Hepatocyte (in vitro differentiated cells): ENCODE results near the gene POU2F1. TPM values are rescaled to one million over a fixed set of nuclear protein-coding genes. Genes with fewer than 3 reads are reported as not detected.

Source experiments
- DNase-seq: peaks from one replicate; pipeline ENCODE4 v3.0.0-alpha.2; 2016; ENCODE audit warnings: low spot score
- H2AFZ ChIP-seq: fragments of 200-600 bp; sonication (generic); 2 replicates; pipeline ENCODE4 v1.6.0; 2016; ENCODE audit warnings: antibody characterized with exemption, mild to moderate bottlenecking
- H3K27ac ChIP-seq: fragments of 200-600 bp; sonication (generic); 2 replicates; pipeline ENCODE4 v1.5.1; 2016; ENCODE audit warnings: mild to moderate bottlenecking
- H3K27me3 ChIP-seq: fragments of 200-600 bp; sonication (generic); 2 replicates; pipeline ENCODE4 v1.6.1; 2016
- H3K36me3 ChIP-seq: fragments of 200-600 bp; sonication (generic); replicated peaks from 2 replicates; pipeline ENCODE4 v1.5.1; 2016; ENCODE audit warnings: low read depth; ENCODE audit not compliant: insufficient read depth
- H3K4me1 ChIP-seq: fragments of 200-600 bp; sonication (generic); 2 replicates; pipeline ENCODE4 v1.5.1; 2016; ENCODE audit warnings: mild to moderate bottlenecking, moderate library complexity; ENCODE audit not compliant: insufficient read depth
- H3K4me2 ChIP-seq: fragments of 200-600 bp; sonication (generic); 2 replicates; pipeline ENCODE4 v1.6.0; 2016
- H3K4me3 ChIP-seq: fragments of 200-600 bp; sonication (generic); 2 replicates; pipeline ENCODE4 v1.5.1; 2016; ENCODE audit warnings: mild to moderate bottlenecking
- H3K79me2 ChIP-seq: fragments of 200-600 bp; sonication (generic); 2 replicates; pipeline ENCODE4 v1.6.0; 2017; ENCODE audit warnings: mild to moderate bottlenecking
- H3K9me2 ChIP-seq: fragments of 200-600 bp; sonication (generic); replicated peaks from 2 replicates; pipeline ENCODE4 v1.6.0; 2017; ENCODE audit warnings: mild to moderate bottlenecking; ENCODE audit not compliant: insufficient read depth
- H3K9me3 ChIP-seq: fragments of 200-600 bp; sonication (generic); 2 replicates; pipeline ENCODE4 v1.5.1; 2016; ENCODE audit warnings: low read depth, mild to moderate bottlenecking
- H4K20me1 ChIP-seq: fragments of 200-600 bp; sonication (generic); 2 replicates; pipeline ENCODE4 v1.6.0; 2016; ENCODE audit warnings: mild to moderate bottlenecking; ENCODE audit not compliant: insufficient read depth, poor library complexity, severe bottlenecking
- EZH2 ChIP-seq: fragments of 200-600 bp; sonication (generic); IDR thresholded peaks from 2 replicates; pipeline ENCODE4 v1.6.1; 2016; ENCODE audit warnings: antibody characterized with exemption, mild to moderate bottlenecking, borderline replicate concordance
- EZH2phosphoT487 ChIP-seq: fragments of 200-600 bp; sonication (generic); IDR thresholded peaks from one replicate; pipeline ENCODE4 v1.6.1; 2018; ENCODE audit warnings: antibody characterized with exemption, mild to moderate bottlenecking, low read depth, moderate library complexity; ENCODE audit not compliant: unreplicated experiment, severe bottlenecking
- WGBS: methylation state at CpG from one replicate; pipeline ENCODE4 v1.1.6; 2016; ENCODE audit warnings: low lambda C conversion rate; ENCODE audit errors: missing lambda C conversion rate; 5-methylcytosine and 5-hydroxymethylcytosine counted together
- polyA plus RNA-seq: library from polyadenylated mRNA; unstranded; fragments of >200 nt; fragmentation: Nextera tagmentation; extraction: Ambion mirVana; gene quantifications from 2 replicates; pipeline ENCODE4 v1.2.1, GENCODE V29; 2016
- total RNA-seq: library from RNA; depleted of rRNA; stranded (reverse); fragments of >200 nt; gene quantifications from 2 replicates; pipeline ENCODE4 v1.2.3, GENCODE V29; 2014
- TF ChIP-seq, protein P1 (sequence below): fragments of 200-600 bp; sonication (generic); IDR thresholded peaks from 2 replicates; pipeline ENCODE4 v1.5.1; 2016; ENCODE audit warnings: antibody characterized with exemption, mild to moderate bottlenecking; ENCODE audit not compliant: poor library complexity

Gene POU2F1
- total and polyA plus RNA-seq, 2 experiments from 2014 or later, result 11.9 to 14.5 TPM

DNA sequence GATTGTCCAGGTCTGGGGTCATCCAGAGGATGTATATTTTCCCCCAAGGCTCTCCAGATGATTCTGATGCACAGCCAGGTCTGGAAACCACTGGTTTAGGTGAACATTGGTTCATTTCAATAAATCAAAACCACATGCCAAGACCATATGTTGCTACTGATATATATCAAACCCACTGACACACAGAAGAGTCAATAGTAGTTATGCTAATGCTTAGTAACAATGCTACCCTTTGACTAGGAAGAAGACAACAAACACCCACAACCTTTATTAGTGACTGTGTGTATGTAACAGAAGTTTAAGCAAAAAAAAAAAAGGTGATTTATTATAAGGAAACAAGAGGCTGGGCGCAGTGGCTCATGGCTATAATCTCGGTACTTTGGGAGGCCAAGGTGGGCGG lies 35.6 kb upstream of the POU2F1 start:
- 94% methylated on average over 3 of the region's 3 CpGs for WGBS
- no peak for TF ChIP-seq EZH2phosphoT487
- TF ChIP-seq, protein P1, sequence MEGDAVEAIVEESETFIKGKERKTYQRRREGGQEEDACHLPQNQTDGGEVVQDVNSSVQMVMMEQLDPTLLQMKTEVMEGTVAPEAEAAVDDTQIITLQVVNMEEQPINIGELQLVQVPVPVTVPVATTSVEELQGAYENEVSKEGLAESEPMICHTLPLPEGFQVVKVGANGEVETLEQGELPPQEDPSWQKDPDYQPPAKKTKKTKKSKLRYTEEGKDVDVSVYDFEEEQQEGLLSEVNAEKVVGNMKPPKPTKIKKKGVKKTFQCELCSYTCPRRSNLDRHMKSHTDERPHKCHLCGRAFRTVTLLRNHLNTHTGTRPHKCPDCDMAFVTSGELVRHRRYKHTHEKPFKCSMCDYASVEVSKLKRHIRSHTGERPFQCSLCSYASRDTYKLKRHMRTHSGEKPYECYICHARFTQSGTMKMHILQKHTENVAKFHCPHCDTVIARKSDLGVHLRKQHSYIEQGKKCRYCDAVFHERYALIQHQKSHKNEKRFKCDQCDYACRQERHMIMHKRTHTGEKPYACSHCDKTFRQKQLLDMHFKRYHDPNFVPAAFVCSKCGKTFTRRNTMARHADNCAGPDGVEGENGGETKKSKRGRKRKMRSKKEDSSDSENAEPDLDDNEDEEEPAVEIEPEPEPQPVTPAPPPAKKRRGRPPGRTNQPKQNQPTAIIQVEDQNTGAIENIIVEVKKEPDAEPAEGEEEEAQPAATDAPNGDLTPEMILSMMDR, result no peak
- no peak for TF ChIP-seq EZH2
- no peak for DNase-seq
- H4K20me1 ChIP-seq, result no peaks in the 10 kb centered on the region
- H3K27me3 ChIP-seq, result no peaks in the 10 kb centered on the region
- no peak overlapping the region for H3K27ac ChIP-seq
- no peaks in the 10 kb centered on the region for H3K36me3 ChIP-seq
- H3K9me3 ChIP-seq, result no peaks in the 10 kb centered on the region
- H3K4me1 ChIP-seq, result no peaks in the 10 kb centered on the region
- H3K9me2 ChIP-seq, result no peaks in the 10 kb centered on the region
- no peak overlapping the region for H3K4me3 ChIP-seq
- H3K79me2 ChIP-seq, result no peaks in the 10 kb centered on the region
- no peak overlapping the region for H2AFZ ChIP-seq
- no peak overlapping the region for H3K4me2 ChIP-seq

- 88% methylated on average over 6 of the region's 6 CpGs for WGBS
Measured at GRCh38 chr1:167185974-167186657, 34.6 kb upstream of the POU2F1 start.

DNA sequence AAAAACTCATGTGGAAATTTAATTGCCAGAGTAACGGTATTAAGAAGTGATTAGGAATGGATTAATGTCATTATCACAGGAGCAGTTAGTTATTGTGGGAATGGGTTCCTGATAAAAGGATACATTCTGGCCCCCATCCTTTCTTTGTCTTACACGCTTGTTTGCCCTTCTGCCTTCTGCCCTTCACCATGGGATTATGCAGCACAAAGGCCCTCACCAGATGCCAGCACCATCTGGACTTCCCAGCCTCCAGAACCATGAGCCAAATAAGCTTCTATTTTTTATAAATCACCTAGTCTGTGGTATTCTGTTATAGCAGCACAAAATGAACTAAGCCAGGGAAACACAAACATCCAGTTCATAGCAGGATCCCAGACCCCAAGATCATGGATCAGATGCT lies 33.9 kb upstream of the POU2F1 start:
- 86% methylated on average over 2 of the region's 2 CpGs for WGBS

More at GRCh38 chr1:167185974-167186657, 34.6 kb upstream of the POU2F1 start:
- Histone ChIP-seq H3K4me2 (no peak overlapping the region), H3K4me1 (no peaks in the 10 kb centered on the region), H2AFZ (no peak overlapping the region), H3K9me2 (no peaks in the 10 kb centered on the region), H4K20me1 (no peaks in the 10 kb centered on the region), H3K36me3 (no peaks in the 10 kb centered on the region), H3K4me3 (no peak overlapping the region), H3K79me2 (no peaks in the 10 kb centered on the region), H3K27ac (no peak overlapping the region), H3K9me3 (no peaks in the 10 kb centered on the region), H3K27me3 (no peaks in the 10 kb centered on the region)
- TF ChIP-seq, protein P1, result no peak
- TF ChIP-seq EZH2phosphoT487 (no peak), EZH2 (no peak)
- no peak for DNase-seq

More for the DNA sequence above, 33.9 kb upstream of the POU2F1 start:
- H3K79me2 ChIP-seq, result no peaks in the 10 kb centered on the region
- no peak overlapping the region for H2AFZ ChIP-seq
- H3K27me3 ChIP-seq, result no peaks in the 10 kb centered on the region
- no peak for DNase-seq
- H3K27ac ChIP-seq, result no peak overlapping the region
- TF ChIP-seq EZH2 (no peak), EZH2phosphoT487 (no peak)
- TF ChIP-seq, protein P1, result no peak
- H3K4me2 ChIP-seq, result no peak overlapping the region
- no peaks in the 10 kb centered on the region for H3K4me1 ChIP-seq
- H3K36me3 ChIP-seq, result no peaks in the 10 kb centered on the region
- H3K4me3 ChIP-seq, result no peak overlapping the region
- no peaks in the 10 kb centered on the region for H3K9me3 ChIP-seq
- no peaks in the 10 kb centered on the region for H4K20me1 ChIP-seq
- H3K9me2 ChIP-seq, result no peaks in the 10 kb centered on the region
